GM12873 (cell line): ENCODE data around the gene NEMF.

Experiments used
- TF ChIP-seq, protein P1 (sequence below): IDR thresholded peaks from 2 replicates; pipeline ENCODE4 v1.5.1; 2012; ENCODE audit warnings: low read depth, mild to moderate bottlenecking, moderate library complexity, low read length, control low read depth; ENCODE audit not compliant: insufficient read depth; ENCODE audit errors: missing control alignments

NEMF gene

DNA sequence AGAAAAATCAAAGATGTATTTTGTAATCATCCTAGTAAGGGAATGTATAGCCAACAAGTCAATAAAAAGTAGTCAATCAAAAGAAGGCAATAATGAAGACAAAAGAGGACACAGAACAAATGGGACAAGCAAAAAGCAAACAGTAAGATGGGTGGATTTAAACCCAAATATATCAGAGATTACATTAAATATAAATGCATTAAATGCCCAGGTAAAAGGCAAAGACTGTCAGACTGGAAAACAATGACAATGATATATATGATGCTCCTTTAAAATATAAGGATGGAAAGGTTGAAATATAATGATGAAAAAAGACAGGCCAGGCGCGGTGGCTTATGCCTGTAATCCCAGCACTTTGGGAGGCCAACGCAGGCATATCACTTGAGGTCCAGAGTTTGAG, 35.7 kb downstream of the NEMF start:
- TF ChIP-seq, protein P1, sequence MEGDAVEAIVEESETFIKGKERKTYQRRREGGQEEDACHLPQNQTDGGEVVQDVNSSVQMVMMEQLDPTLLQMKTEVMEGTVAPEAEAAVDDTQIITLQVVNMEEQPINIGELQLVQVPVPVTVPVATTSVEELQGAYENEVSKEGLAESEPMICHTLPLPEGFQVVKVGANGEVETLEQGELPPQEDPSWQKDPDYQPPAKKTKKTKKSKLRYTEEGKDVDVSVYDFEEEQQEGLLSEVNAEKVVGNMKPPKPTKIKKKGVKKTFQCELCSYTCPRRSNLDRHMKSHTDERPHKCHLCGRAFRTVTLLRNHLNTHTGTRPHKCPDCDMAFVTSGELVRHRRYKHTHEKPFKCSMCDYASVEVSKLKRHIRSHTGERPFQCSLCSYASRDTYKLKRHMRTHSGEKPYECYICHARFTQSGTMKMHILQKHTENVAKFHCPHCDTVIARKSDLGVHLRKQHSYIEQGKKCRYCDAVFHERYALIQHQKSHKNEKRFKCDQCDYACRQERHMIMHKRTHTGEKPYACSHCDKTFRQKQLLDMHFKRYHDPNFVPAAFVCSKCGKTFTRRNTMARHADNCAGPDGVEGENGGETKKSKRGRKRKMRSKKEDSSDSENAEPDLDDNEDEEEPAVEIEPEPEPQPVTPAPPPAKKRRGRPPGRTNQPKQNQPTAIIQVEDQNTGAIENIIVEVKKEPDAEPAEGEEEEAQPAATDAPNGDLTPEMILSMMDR: no peak

DNA sequence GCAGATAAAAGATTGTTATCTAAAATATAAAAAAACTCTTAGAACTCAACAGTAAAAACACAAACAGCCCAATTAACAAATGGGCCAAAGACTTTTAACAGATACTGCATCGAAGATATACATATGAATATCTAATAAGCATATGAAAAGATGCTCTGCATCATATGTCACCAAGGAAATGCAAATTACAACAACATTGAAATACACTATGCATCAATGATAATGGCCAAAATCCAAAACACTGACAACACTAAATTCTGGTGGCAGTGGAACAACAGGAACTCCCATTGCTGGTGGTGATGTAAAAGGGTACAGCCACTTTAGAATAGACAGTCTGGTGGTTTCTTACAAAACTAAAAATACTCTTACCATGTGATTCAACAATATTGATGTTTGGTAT, 43.8 kb downstream of the NEMF start:
- TF ChIP-seq, protein P1: no peak

DNA sequence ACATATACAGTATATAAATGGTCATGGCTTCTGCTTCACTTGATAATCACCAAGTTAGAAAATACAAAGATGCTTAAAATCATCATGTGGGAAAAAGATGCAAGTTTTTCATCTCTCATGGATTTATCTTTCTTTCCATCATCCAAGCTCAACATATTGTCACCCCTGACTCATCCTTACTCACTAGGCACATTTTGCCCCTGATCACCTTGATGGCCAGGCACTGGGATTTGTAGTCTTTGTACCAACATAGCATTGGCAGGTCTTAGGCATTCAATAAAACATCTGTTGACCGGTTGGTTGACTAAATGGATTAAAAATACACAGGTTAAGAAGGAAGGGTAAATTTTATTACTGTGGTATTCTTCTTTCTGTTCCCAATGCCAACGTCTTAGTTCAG, 56.6 kb downstream of the NEMF start:
- TF ChIP-seq, protein P1: no peak

DNA sequence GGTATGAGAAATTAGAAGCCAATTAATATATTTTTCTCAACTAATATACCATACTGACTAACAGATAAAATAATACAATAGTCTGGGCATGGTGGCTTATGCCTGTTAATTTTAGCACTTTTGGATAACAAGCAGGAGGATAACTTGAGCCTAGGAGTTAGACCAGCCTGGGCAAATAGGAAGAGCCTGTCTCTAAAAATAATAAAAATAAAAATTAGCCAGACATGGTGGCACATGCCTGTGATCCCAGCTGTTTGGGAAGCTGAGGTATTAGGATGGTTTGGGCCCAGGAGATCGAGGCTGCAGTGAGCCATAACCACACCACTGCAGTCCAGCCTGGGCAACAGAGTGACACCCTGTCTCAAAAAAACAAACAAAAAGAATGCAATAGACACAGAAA, 60.0 kb downstream of the NEMF start:
- TF ChIP-seq, protein P1: no peak

DNA sequence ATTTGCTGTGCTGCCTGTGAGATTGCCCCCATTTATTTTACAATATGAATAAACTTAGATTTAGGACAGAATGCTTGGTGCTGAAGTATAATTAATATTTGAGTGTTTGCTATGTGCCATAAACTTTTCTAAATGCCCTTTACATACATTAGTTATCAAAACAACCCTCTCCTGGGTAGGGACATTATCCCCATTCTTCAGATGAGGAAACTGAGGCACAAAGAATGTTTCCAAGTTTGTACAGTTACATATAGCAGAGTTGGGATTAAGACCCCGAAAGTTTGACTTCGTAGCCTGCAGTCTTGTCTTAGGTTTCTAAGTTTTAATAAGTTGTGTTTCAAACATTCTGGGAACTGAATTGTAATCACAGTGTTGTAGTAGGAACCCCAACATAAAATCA, 66.3 kb downstream of the NEMF start:
- TF ChIP-seq, protein P1: no peak

DNA sequence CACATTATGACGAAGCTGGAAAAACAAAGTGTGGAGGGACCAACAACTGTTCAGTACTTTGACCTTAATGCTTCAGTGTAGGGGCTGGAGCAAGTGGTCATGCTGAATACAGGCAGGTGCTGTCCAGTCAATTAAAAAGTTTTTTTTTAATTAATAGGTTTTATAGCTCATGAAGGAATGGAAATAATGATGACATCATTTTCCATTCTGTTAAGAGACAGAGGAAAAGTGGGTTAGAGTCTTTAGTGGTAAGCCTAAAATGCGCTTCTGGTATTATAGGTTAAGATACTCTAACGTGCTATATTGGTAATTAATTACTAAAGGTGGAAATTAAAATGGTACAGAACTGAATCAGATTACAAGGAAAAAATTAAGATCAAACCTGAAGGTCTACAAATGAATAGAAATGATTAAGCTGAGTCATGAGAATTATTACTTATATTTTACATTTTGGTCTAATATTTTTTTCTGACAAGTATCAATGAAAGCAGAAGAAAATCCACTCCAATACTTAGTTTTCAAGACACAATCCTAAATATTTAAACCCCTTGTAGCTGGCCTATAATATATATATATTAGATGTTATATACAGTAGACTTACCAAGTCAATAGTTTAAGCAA, 69.1 kb downstream of the NEMF start:
- TF ChIP-seq, protein P1: no peak

DNA sequence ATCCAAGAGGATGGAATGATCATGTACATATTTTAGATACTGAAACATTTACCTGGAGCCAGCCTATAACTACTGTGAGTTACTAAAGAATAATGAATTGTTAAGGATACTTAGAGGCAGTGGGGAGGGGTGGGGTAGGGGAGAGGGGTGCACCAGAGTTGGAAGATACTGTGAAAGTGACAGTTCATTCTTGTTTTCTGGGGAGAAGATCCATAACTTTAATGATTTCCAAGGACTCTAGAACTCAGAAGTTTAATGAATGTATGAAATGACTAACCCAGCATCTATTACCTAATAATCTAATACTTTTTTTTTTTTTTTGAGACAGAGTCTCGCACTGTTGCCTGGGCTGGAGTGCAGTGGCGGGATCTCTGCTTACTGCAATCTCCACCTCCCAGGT, 74.2 kb downstream of the NEMF start:
- TF ChIP-seq, protein P1: no peak
